GM18517 (cell line): ENCODE results near the gene HBS1L.

ENCODE experiments used
- ATAC-seq: cut with Tn5 transposase; IDR thresholded peaks from one replicate; pipeline ENCODE4 v1.9.1; 2021; ENCODE audit warnings: mild to moderate bottlenecking, moderate library complexity; ENCODE audit not compliant: unreplicated experiment

HBS1L gene

GRCh38 chr6:134954272-134955000, 100.2 kb downstream of the HBS1L start:
- no peak for ATAC-seq

DNA sequence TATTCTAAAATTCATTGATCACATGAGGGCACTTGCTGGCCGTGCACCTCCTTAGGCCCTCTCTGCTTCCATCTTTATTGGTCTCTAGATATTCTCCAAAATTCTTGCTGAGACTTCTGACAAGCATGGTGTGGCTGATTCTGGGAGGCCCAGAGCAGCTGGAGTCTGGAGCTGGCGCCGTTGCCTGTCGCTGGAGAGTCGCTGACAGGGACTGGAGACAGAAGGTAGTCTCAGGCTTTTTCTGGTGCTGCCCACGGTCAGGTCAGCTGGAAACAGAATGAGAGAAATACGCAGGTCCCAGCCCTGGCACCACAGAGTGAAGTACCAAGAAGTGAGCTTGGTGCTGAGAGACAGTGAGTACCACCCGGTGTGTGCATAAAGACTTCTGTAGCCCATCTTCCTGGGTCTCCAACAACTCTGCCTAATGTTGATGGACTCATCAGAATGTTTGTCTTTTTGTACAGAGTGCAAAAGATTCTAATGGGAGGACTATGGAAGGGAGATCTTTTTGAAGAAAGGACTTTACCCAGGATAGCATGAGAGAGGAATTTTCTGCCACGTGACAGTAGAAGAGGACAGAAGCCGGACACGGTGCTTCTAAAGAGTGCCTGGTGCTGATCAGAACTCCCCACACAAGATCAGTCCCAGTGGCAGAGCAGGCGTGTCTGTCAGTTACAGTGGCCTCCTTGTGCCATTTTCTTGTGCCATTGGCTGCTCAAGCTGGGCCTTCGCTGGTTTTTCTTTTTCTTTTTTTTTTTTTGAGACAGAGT, 102.9 kb downstream of the HBS1L start:
- ATAC-seq = no peak

DNA sequence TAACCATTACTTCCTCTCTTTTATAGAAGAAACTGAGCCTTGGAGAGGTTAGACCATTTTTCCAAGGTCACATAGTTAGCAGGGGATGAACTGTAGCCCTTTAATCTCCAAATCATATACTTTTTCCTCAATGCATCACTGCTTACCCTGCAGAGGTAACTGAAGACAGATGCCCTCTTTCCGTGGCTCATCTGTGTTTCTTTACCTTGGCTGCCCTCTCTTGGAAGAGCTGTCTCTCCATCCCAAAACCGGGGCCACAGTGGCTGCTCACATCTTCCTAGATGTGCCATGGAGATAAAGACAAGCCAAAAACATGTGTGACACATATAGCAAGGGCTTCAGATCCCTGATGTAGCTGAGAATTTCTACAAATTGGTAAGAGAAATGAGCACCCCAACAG, 104.1 kb downstream of the HBS1L start:
- no peak for ATAC-seq

DNA sequence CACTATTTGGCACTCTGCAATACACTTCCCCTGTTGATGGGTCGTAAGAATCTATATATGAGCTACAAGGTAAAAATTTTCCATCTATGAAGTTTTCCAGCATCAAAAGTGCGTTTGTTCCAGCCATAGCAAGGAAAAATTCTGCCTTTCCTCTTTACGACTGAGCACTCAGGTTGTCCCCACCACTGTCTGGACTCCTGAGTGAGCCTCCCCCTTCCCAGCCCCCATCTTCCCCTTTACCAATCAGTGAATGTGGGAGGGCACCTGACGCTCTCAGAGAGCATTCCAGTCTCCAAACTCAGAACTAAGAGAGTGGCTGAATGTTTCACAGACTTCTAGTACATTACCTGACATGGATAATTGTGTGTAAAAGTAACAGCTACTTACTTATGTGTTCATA, 104.7 kb downstream of the HBS1L start, which contains the start of gene ALDH8A1:
Gene ALDH8A1, minus strand, starts transcription at position 175 of the 400 bp plus-strand sequence. Its CDS starts 48 bp downstream, at position 127.
- no peak for ATAC-seq

- no peak for ATAC-seq
Measured at GRCh38 chr6:134948691-134949090, 105.9 kb downstream of the HBS1L start.

- no peak for ATAC-seq
Measured at GRCh38 chr6:134948142-134948541, 106.5 kb downstream of the HBS1L start.

GRCh38 chr6:134945045-134945444, 109.6 kb downstream of the HBS1L start:
- no peak for ATAC-seq

DNA sequence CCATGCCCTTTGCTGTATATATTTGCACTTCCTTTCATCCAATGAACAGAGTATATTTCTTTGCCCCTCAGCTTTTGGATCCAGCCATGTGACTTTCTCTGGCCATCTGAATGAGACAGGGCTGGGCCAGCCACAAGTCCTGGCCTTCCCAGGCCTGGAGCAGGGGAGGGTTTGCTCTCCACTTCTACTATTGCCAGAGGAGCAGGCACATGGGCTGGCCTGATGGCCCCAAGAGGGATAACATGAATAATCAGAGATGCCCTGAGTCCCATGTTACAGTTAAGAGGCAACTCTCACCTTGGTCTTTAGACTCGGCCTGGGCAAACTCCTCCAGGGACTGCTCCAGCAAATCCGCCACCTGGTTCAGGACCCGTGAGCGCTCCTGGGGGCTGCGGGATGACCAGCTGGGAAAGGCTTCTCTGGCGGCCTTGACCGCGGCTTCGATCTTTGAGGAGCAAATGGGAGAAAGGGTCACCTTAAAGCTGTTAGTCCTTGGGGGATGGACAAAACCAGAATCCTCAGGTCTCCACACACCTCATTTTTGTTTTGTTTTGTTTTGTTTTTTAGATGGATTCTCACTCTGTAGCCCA, 111.0 kb downstream of the HBS1L start:
- ATAC-seq = no peak

GRCh38 chr6:134938896-134939295, 115.7 kb downstream of the HBS1L start:
- no peak for ATAC-seq

DNA sequence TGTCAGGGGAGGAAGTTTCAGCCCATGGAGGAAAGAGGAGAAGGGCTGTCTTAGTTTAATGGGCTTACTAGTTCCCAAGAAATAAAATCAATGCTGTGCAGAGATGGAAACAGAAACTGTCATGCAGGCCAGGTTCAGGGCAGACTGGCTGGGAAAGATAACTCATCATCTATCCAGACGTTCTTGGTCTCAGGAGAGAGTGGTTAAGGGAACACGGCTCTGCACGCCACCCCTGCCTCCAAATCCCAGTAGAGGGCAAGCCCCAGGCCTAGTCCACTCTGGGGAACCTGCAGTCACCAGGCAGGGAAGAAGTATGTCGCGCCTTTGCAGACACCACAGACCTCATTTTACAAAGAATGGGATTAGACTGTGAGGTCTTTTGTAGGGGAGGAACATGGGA, 117.2 kb downstream of the HBS1L start:
- no peak for ATAC-seq

DNA sequence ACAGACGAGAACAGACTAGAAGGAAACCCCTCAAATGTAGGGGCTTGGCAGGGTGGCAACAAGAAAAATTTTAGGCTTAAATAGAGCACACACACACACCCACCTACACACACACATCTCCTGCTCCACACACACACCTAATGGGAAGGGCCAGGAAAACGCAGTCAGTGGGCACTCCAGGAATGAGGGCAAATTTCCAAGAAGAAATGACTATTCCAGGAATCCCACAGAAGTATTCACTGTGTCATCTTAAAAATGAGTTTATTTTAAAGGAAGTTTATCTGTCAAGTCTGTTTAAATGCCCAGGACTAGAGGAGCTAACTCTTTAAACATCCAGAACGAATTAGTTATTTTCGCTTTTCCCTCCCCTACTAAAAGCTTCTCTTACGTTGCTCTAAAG, 117.7 kb downstream of the HBS1L start:
- no peak for ATAC-seq

DNA sequence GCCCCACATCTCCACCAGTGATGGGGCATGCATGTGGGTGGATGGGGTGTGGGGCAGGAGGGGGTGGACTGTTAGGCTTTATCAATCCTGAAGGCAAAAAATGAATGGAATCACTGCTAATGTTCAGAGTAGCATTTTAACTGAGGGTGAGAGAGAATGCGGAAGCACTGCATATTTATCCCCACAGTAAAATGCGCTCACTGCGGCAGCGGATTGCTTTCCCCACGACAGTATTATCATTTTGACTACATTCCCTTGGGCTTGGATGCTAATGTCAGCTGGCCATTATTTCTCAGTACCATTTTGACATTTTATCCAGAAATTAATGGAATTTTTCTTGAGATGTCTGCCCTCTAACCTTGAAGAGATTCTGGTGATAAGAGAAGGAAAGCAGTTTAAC, 118.1 kb downstream of the HBS1L start:
- ATAC-seq = no peak

GRCh38 chr6:134934793-134935485, 119.7 kb downstream of the HBS1L start:
- ATAC-seq = no peak

DNA sequence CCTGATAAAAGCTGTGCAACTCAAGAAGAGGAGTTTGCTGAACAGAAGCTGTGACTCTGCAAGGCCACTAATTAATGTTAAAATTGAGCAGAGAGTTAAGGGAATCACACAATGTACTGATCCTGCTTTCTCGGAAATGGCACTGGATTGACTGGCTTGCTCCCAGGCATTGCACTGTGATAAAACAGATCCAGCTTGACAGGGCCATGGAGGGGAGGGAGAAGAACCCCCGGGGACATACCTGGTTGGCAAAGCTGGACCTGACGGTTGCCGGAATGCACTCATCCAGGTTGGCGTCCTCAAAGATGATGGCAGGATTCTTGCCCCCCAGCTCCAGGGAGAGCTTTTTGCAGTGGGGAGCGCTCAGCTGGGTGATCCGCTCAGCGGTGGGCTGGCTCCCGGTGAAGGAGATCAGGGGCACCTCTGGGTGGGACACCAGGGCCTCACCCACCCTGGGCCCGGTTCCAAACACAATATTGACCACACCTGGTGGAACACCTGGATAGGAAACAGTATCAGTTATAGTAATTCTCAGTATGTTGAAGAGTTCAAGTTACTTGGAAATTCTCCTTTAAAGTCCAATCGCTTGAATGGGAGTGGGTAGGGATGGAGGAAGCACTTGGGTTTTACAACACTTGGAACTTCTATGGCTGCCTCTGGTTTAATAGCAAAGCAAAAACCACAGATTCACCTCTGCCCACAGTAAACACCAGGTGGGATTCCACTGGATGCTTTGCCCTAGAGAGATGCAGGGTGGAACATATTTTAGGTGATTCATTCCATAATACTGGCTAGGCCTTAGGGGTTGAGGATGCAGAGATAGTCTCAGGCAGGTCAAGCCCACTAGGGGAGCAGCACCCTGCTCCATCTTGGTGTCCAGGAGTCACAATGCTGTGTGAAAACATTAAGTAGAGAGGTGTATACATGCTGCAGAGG, 121.8 kb downstream of the HBS1L start:
- no peak for ATAC-seq

DNA sequence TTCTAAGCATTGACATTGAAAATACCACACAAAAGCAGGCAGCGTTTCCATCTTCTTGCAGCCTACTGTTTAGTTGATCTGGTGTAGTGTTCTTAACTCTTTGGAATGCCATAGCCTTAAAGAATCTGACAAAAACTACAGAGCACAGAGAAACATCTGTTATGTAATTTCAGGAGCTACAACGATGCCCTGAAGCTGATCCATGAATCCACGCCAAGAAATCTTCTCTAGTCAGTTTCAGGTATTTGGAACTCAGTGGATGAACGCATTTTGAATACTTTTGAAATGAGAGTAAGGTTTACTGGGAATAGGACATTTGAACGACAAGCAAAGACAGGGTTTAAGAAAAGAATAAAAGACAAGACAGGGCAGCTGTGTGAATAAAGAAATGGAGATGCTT, 122.5 kb downstream of the HBS1L start:
- no peak for ATAC-seq

GRCh38 chr6:134930463-134930862, 124.2 kb downstream of the HBS1L start:
- no peak for ATAC-seq

DNA sequence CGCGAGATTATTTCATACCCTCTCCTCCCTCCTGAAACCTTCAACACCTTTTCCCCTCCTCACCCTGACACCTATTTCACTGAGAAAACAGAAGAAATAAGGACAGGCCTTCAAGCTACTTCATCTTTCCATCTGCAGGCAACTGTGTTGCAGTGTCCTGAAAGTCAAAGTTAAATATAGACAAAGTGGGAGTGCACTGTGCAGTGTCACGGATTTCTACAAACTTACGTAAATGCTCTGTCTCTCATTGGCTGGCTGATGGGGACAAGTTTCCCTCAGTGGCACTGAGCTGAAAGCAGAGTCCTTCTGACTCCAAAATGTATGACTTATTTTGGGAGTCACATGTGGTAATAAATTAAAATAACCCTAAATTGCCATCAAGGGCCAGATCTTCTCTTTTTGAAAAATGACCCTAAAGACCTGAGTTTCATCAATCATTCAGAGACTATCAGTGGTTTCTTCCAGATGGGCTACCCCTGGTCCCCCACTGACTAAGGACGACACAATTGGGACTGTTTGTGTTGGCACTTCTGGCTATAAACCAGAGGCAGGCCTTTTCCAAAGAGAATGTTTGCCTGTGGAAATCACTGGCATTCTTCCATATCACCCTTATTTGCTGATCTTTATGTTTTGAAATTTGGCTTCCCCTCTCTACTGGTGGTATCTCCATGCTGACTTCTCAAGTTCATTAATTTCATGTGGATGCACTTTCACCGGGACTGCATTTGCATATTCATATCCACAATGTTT, 126.3 kb downstream of the HBS1L start:
- ATAC-seq = no peak

DNA sequence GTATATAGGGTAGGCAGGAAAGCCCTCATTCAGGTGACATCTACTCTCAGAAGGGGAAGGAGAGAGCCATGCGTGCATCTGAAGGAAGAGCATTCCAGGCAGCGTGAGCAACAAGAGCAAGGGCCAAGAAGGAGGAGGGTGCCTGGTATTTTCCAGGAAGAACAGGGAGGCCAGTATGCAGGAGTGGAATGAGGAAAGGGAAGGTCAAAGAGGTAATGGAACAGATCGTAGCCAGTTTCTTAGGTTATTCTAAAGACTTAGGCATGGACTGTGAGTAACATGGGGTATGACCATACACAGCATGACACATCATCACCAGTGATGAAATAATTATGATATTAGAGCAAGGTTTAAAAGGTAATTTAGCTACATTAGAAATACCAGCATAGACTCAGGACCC, 128.8 kb downstream of the HBS1L start:
- no peak for ATAC-seq

GRCh38 chr6:134921721-134922261, 132.8 kb downstream of the HBS1L start:
- no peak for ATAC-seq
